B cell (primary cell): ENCODE measurements around the gene MYOCOS. TPM values are rescaled to one million over a fixed set of nuclear protein-coding genes. Genes with fewer than 3 reads are reported as not detected.

Experiments used
- ATAC-seq: fragments of 200-7000 bp; cut with Tn5 transposase; one replicate; pipeline ENCODE4 v1.10.0; 2021; ENCODE audit warnings: low read depth, mild to moderate bottlenecking, moderate number of reproducible peaks, moderate library complexity
- CTCF ChIA-PET: fragments of 350-600 bp; sonication (Branson Sonifier 250); formaldehyde crosslinking; loops from one replicate; lab custom pipeline; 2021; ENCODE audit warnings: antibody characterized with exemption, inconsistent platforms; lab: Charles Lee
- POLR2A ChIA-PET: fragments of 350-600 bp; sonication (Branson Sonifier 250); formaldehyde crosslinking; loops from one replicate; lab custom pipeline; 2021; ENCODE audit warnings: antibody characterized with exemption; lab: Charles Lee
- DNase-seq: peaks from one replicate; pipeline ENCODE4 v3.0.0; 2013
- H2AFZ ChIP-seq: 2 replicates; pipeline ENCODE4 v1.6.1; 2012; ENCODE audit warnings: mild to moderate bottlenecking, low read depth, low read length; ENCODE audit not compliant: insufficient read depth, poor library complexity, severe bottlenecking
- H3K27ac ChIP-seq, 2 donors: 1 replicate in 1 of 2; 2 replicates in 1 of 2; pipeline ENCODE4 v1.5.1; 2012 to 2013; ENCODE audit warnings: low read length in 2 of 2, mild to moderate bottlenecking in 2 of 2, moderate library complexity in 1 of 2
- H3K27me3 ChIP-seq, 4 experiments: fragments of 200-600 bp in 1 of 4; sonication (generic) in 1 of 4; replicated peaks in 1 of 4; 1 replicate in 2 of 4; 2 replicates in 2 of 4; pipeline versions ENCODE4 v1.6.1 to v1.7.0; 2013 to 2016; ENCODE audit warnings: low read length in 3 of 4, mild to moderate bottlenecking in 2 of 4, mixed read lengths in 1 of 4, moderate library complexity in 1 of 4; ENCODE audit not compliant: insufficient read depth in 4 of 4, control insufficient read depth in 3 of 4; ENCODE audit errors: control extremely low read depth in 1 of 4
- H3K36me3 ChIP-seq, 2 experiments: replicated peaks in 1 of 2; 1 replicate in 1 of 2; 2 replicates in 1 of 2; pipeline versions ENCODE4 v1.6.1 to v1.7.1; 2013; ENCODE audit warnings: low read length in 1 of 2; ENCODE audit not compliant: insufficient read depth in 2 of 2, control insufficient read depth in 1 of 2; ENCODE audit errors: control extremely low read depth in 1 of 2, extremely low read depth in 1 of 2
- H3K4me1 ChIP-seq, 2 donors: fragments of 200-600 bp in 1 of 2; sonication (generic) in 1 of 2; 1 replicate in 1 of 2; 2 replicates in 1 of 2; pipeline versions ENCODE4 v1.5.1 to v1.6.1; 2013 to 2017; ENCODE audit warnings: low read length in 2 of 2; ENCODE audit not compliant: control insufficient read depth in 2 of 2, insufficient read depth in 2 of 2
- H3K4me2 ChIP-seq: replicated peaks from 2 replicates; pipeline ENCODE3; 2012; ENCODE audit warnings: mild to moderate bottlenecking, low read depth, low read length; ENCODE audit not compliant: poor library complexity, severe bottlenecking
- H3K4me3 ChIP-seq, 5 experiments: fragments of 200-600 bp in 1 of 5; sonication (generic) in 1 of 5; 1 replicate in 3 of 5; 2 replicates in 2 of 5; pipeline versions ENCODE4 v1.5.1 to v1.7.0; 2011 to 2016; ENCODE audit warnings: low read length in 4 of 5, mild to moderate bottlenecking in 4 of 5, low read depth in 2 of 5, control low read depth in 1 of 5, moderate library complexity in 1 of 5; ENCODE audit not compliant: insufficient read depth in 1 of 5; ENCODE audit errors: control extremely low read depth in 1 of 5, extremely low read depth in 1 of 5
- H3K79me2 ChIP-seq: fragments of 200-600 bp; sonication (generic); one replicate; pipeline ENCODE4 v1.6.0; 2016; ENCODE audit warnings: low read length; ENCODE audit not compliant: control insufficient read depth, insufficient read depth
- H3K9ac ChIP-seq: fragments of 200-600 bp; sonication (generic); 2 replicates; pipeline ENCODE4 v1.6.1; 2017; ENCODE audit warnings: mild to moderate bottlenecking, low read length, moderate library complexity
- H3K9me3 ChIP-seq, 3 donors: one replicate each; pipeline versions ENCODE4 v1.6.1 to v1.7.1; 2013; ENCODE audit warnings: low read length in 2 of 3; ENCODE audit not compliant: control insufficient read depth in 2 of 3, insufficient read depth in 1 of 3; ENCODE audit errors: control extremely low read depth in 1 of 3
- H4K20me1 ChIP-seq: 2 replicates; pipeline ENCODE4 v1.6.0; 2012; ENCODE audit warnings: mild to moderate bottlenecking, low read length; ENCODE audit not compliant: insufficient read depth, control insufficient read depth, poor library complexity, severe bottlenecking
- H3K27ac Mint-ChIP-seq: one replicate; pipeline ENCODE4 v1.8.0; 2021; ENCODE audit warnings: mixed read lengths
- H3K27me3 Mint-ChIP-seq: one replicate; pipeline ENCODE4 v1.8.0; 2021; ENCODE audit warnings: mixed read lengths
- H3K4me1 Mint-ChIP-seq: one replicate; pipeline ENCODE4 v1.8.0; 2021; ENCODE audit warnings: mixed read lengths
- H3K4me3 Mint-ChIP-seq: one replicate; pipeline ENCODE4 v1.8.0; 2021; ENCODE audit warnings: mixed read lengths
- H3K9me3 Mint-ChIP-seq: one replicate; pipeline ENCODE4 v1.8.0; 2022; ENCODE audit warnings: mixed read lengths; ENCODE audit not compliant: insufficient read depth
- EZH2 ChIP-seq: IDR thresholded peaks from 2 replicates; pipeline ENCODE4 v1.6.1; 2012; ENCODE audit warnings: borderline replicate concordance, low read depth, mild to moderate bottlenecking, moderate library complexity, low read length; ENCODE audit not compliant: insufficient read depth, poor library complexity, severe bottlenecking
- WGBS: methylation state at CpG from one replicate; pipeline ENCODE4 v1.1.5; 2013; ENCODE audit warnings: missing lambda C conversion rate; ENCODE audit not compliant: insufficient coverage; 5-methylcytosine and 5-hydroxymethylcytosine counted together
- intact Hi-C: fragments of 100-400 bp; cut with micrococcal nuclease; formaldehyde crosslinking; loops from one replicate; pipeline ENCODE4 v1.10.0; 2022
- polyA plus RNA-seq: library from polyadenylated mRNA; depleted of rRNA; stranded (reverse); fragments of >200 nt; gene quantifications from 2 replicates; pipeline ENCODE4 v1.2.3, GENCODE V29; 2012
- total RNA-seq, 2 donors: library from RNA; stranded (reverse); fragments of 120-200 nt in 1 of 2; gene quantifications; 1 replicate in 1 of 2; 2 replicates in 1 of 2; pipeline versions ENCODE4 v1.2.3 to v1.2.4, GENCODE V29; 2013 to 2022
- TF ChIP-seq, protein P1 (sequence below): fragments of 200-600 bp; IDR thresholded peaks from one replicate; pipeline ENCODE4 v1.8.0; 2022; ENCODE audit warnings: antibody characterized with exemption, mild to moderate bottlenecking

MYOCOS gene
- total and polyA plus RNA-seq, 2 donors (not counting 1 experiment from before 2014, with no cell fraction given) = 0.39 TPM; not detected in 1

GRCh38 chr1:171663854-171664575, 42.0 kb downstream of the MYOCOS start:
- intact Hi-C loops = no loop called here
- H3K4me1 Mint-ChIP-seq = no peaks in the 10 kb centered on the region

GRCh38 chr1:171664976-171665375, 42.9 kb downstream of the MYOCOS start:
- no peak for ATAC-seq
- Mint-ChIP-seq H3K4me1 (no peaks in the 10 kb centered on the region), H3K27ac (no peak overlapping the region), H3K4me3 (no peak overlapping the region), H3K27me3 (peaks cover 7% of the 10 kb centered on the region), H3K9me3 (no peaks in the 10 kb centered on the region)
- Histone ChIP-seq H3K4me3 (no peak overlapping the region), H3K27me3 (no peaks in the 10 kb centered on the region), H3K9me3 (no peaks in the 10 kb centered on the region), H3K9ac (no peak overlapping the region), H3K4me2 (no peak overlapping the region), H2AFZ (no peak overlapping the region), H3K27ac (no peak overlapping the region), H4K20me1 (no peaks in the 10 kb centered on the region), H3K4me1 (no peaks in the 10 kb centered on the region), H3K79me2 (no peaks in the 10 kb centered on the region), H3K36me3 (no peaks in the 10 kb centered on the region)
- no peak for TF ChIP-seq EZH2
- TF ChIP-seq, protein P1, sequence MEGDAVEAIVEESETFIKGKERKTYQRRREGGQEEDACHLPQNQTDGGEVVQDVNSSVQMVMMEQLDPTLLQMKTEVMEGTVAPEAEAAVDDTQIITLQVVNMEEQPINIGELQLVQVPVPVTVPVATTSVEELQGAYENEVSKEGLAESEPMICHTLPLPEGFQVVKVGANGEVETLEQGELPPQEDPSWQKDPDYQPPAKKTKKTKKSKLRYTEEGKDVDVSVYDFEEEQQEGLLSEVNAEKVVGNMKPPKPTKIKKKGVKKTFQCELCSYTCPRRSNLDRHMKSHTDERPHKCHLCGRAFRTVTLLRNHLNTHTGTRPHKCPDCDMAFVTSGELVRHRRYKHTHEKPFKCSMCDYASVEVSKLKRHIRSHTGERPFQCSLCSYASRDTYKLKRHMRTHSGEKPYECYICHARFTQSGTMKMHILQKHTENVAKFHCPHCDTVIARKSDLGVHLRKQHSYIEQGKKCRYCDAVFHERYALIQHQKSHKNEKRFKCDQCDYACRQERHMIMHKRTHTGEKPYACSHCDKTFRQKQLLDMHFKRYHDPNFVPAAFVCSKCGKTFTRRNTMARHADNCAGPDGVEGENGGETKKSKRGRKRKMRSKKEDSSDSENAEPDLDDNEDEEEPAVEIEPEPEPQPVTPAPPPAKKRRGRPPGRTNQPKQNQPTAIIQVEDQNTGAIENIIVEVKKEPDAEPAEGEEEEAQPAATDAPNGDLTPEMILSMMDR = no peak
- CTCF ChIA-PET = no interaction called here
- POLR2A ChIA-PET = no interaction called here
- intact Hi-C loops = no loop called here
- DNase-seq = no peak

More at GRCh38 chr1:171663854-171664575, 42.0 kb downstream of the MYOCOS start:
- Histone ChIP-seq H3K79me2 (no peaks in the 10 kb centered on the region), H3K36me3 (no peaks in the 10 kb centered on the region), H3K4me1 (no peaks in the 10 kb centered on the region), H3K27me3 (no peaks in the 10 kb centered on the region), H3K4me3 (no peak overlapping the region), H3K9me3 (no peaks in the 10 kb centered on the region), H4K20me1 (no peaks in the 10 kb centered on the region), H3K27ac (no peak overlapping the region), H2AFZ (no peak overlapping the region), H3K9ac (no peak overlapping the region), H3K4me2 (no peak overlapping the region)
- CTCF ChIA-PET = no interaction called here
- H3K4me3 Mint-ChIP-seq = no peak overlapping the region
- POLR2A ChIA-PET = no interaction called here
- DNase-seq (no peak), ATAC-seq (no peak)
- H3K27me3 Mint-ChIP-seq = peaks cover 7% of the 10 kb centered on the region
- TF ChIP-seq, protein P1 = no peak
- no peak for TF ChIP-seq EZH2
- H3K9me3 Mint-ChIP-seq = no peaks in the 10 kb centered on the region
- WGBS = 70% methylated on average over 2 of the region's 4 CpGs
- H3K27ac Mint-ChIP-seq = no peak overlapping the region
